Metanephros (tissue), 2 donors: ENCODE measurements around the gene PDXP. TPM values are rescaled to one million over a fixed set of nuclear protein-coding genes. Genes with fewer than 3 reads are reported as not detected.

Source experiments
- small RNA-seq: library from RNA; depleted of rRNA; stranded (forward); fragments of <200 nt; gene quantifications from one replicate; pipeline ENCODE3, GENCODE V24; 2014; ENCODE audit warnings: low replicate concordance
- total RNA-seq: library from RNA; depleted of rRNA; stranded (reverse); fragments of >200 nt; gene quantifications from one replicate; pipeline ENCODE4 v1.2.3, GENCODE V29; 2014

The PDXP gene, protein sequence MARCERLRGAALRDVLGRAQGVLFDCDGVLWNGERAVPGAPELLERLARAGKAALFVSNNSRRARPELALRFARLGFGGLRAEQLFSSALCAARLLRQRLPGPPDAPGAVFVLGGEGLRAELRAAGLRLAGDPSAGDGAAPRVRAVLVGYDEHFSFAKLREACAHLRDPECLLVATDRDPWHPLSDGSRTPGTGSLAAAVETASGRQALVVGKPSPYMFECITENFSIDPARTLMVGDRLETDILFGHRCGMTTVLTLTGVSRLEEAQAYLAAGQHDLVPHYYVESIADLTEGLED
- 11.3 TPM for total RNA-seq

DNA sequence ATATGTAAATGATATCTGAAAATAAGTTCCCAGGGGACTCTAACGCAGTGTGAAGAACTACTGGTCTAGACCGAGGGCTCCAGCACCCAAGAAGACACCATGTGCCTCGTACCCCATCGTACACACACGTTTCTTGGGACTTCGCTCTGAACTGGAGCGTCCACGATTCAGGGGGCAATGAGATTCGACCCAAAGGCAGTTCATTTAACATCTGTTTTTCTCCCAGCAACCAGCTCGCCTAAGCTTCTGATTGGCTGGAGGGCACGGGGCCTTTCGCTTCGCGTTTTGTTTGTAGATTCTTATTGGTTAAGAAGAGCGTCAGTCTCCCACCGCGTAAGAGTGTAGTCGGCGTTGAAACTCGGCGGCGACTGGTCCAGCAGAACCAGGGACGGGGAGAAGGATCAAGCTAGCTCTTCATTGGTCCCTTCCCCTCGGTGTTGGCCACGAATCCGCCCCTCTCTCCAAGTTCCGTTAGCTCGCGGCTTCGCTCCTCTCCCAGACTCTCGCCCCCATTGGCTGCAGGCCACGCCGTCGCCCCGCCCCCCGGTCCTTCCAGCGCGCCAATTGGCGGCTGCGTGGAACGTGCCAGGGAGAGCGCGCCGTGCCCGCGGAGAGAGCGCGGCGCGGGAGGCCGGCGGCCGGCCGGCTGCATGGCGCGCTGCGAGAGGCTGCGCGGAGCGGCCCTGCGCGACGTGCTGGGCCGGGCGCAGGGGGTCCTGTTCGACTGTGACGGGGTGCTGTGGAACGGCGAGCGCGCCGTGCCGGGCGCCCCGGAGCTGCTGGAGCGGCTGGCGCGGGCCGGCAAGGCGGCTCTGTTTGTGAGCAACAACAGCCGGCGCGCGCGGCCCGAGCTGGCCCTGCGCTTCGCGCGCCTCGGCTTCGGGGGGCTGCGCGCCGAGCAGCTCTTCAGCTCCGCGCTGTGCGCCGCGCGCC, at the start of gene PDXP:
TSS of gene PDXP (plus strand) at position 591 of the 933 bp plus-strand sequence. CDS start at position 651, 60 bp downstream.

DNA sequence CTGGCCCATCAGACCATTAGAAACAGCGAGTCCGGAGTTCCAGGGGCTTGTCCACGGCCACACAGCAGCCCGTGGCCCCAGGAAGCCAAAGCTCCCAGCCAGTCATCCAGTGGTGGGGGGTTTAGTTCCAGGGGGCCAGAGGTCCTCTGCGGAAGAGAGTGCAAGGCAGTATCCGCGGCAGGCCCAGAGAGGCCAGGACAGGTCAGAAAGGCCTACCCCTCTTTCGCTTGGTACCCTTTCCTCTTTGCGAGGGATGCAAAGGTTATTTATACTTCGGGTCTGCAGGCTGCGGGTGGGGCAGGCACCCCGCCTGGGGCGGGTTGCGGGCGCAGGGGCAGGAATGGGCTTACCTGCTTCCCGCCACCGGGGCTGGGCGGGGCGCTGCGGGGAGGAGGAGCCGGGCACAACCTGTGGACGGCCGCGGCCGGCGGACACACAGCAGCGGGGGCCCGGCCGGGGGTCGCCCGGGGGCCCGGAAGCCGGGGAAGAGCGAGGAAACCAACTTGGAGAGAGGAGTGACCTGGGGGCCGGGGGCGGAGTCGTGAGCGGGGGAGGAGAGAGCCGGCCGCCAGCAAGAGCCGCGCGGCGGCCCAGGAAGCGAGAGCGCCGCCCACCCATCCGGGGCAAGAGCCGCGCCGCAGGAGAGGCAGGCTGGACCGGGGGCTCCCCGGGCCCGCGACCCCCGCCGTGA, 19.3 kb upstream of the PDXP start, which contains the start of gene SH3BP1:
TSS of gene SH3BP1 (plus strand) at position 600 of the 691 bp plus-strand sequence. CDS start 119 bp downstream, outside the sequence.

DNA sequence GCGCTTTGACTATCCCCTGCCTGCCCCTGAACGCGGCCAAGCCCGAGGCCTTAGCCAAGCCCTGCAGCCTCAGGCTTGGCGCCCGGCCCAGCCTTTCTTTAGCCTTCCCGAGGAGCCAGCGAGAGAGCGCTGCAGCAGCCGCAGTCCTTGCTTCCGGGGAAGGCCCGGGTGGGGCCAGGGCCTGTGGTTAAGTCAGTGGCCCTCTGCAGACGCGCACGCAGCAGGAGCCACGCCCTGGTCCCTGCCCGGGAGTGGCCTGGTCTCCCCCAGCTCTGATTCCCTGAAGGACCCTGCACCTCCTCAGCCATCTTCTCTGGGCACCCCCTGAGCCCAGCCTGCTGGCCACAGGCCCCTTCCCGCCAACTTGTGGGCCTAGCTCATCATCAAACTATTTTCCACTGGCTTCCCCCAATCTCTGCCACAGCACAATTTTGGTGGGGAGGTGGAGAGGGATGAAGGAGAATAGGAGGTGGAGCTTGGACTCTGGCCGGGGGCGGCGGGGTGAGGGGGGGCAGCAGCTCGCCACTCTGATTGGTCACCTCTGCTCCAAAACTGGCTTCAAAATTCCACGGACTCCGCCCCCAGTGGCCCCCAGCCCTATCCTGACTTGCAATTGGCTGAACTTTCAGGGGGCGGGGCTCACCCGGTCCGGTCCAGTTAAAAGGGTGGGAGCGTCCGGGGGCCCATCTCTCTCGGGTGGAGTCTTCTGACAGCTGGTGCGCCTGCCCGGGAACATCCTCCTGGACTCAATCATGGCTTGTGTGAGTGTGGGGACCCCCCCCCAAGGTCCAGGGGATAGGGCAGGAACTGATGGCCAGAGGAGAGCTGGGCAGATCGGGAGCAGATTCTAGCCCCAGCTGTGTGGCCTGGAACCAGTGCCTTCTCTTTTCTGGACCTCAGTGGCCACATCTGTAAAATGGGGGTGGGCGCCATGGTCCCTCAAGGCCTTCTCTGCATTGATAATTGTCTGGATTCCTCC, 16.7 kb downstream of the PDXP start, which contains the start of gene LGALS1:
TSS of gene LGALS1 (plus strand) at position 686 of the 979 bp plus-strand sequence. CDS start at position 753, 67 bp downstream.

DNA sequence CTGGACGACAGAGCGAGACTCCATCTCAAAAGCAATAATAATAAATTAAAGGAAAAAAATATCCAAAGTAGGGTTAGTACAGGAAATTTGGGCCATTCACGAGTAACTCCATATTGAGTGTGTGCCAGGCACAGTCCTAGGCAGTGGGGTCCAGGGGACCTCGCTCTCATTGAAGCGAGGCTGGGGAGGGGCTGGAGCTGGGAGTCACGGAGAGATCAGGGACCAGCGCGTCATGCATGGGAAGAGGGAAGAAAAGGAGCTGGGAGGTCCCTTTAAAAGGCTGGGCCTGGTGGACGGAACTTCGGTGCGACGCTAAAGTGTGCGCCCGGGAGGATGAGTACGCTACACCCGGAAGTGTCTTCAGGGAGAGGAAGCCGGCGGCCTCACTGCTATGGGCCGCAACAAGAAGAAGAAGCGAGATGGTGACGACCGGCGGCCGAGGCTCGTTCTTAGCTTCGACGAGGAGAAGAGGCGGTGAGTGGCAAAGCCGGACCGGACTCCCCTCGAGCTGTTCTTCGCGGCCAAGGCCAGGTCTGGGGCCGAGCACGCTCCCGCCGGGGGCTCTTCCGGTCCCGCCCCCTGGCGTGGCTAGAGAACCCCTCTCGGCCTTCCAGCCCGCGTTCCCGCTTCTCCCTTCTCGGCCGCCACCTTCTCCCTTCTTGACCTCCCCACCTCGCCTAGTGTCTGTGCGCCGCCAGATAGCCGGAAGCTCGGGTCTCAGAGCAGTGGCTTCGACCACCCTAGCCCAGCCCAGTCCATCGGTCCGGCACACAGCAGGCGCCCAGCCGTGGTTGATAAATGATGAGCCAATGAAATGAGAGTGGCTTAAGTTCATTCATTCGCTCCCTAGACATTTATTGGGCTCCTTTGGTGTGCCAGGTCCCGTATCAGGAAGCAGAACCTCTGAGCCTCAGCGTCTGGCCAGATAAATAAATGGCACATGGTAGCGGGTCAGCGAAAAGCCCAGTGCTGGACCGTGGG, 27.8 kb downstream of the PDXP start, which contains the start of gene NOL12:
TSS of gene NOL12 (plus strand) at position 342 of the 981 bp plus-strand sequence. CDS start at position 392, 50 bp downstream.

DNA sequence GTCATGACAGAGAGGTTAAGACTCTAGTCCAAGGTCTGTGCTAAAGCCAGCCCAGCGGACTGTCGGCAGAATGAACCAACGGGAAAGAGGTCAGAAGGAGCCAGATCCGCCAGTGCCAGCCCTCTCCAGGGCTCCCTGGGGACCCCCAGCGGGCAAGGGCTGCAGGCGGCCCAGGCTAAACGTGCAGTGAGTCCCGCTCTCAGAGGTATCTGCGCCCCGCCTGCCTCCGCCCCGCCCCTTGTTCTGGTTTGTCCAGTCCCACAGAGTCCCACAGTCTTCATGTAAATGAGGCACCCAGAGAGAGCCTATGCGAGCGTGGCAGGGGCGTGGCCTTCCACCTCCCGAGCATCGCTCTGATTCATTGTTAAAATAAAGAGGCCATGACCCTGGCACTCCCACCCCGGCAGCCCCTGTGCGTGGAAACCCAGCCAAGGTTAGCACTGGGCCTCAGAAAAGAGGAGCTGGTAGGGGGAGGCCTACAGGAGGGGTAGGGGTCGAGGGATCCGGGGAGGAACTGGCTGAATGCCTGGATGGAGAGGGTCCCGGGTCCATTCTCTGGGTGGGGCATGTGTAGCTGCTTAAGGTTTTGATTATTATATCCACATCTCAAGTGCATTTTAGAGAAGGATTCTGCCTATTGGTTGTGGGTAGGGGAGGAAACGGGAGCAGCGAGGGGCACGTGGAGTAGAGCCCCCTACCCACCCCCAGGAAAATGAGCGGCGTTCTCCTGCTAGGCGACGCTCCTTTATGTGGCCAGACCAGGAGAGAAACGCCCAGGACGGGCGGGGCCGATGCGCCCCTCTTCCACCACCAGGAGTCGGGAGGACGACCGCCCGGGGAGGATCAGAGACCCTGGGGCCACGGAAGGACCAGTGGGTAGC, 38.4 kb downstream of the PDXP start, which contains the start of gene TRIOBP:
TSS of gene TRIOBP (plus strand) at position 392 of the 881 bp plus-strand sequence. CDS start 4,318 bp downstream, outside the sequence.

Small RNA genes lying within 50 kb of the gene (small RNA-seq; reads per million reads assigned to genes)
- gene RN7SL385P = 0.16 reads per million

Other genes starting within 250 kb of the PDXP start
- gene ELFN2, start 231.2 kb upstream of the PDXP start, total RNA-seq = 1.5 TPM
- 9.6 TPM for gene MFNG, start 172.3 kb upstream of the PDXP start, total RNA-seq
- gene CARD10, start 139.3 kb upstream of the PDXP start, total RNA-seq = 18.7 TPM
- 40.2 TPM for gene CDC42EP1, start 98.2 kb upstream of the PDXP start, total RNA-seq
- gene LGALS2, start 78.6 kb upstream of the PDXP start, total RNA-seq = 8.2 TPM
- 52.0 TPM for gene GGA1, start 49.9 kb upstream of the PDXP start, total RNA-seq
- 11.7 TPM for gene SH3BP1, start 19.1 kb upstream of the PDXP start, total RNA-seq
- 895 TPM for gene LGALS1, start 16.9 kb downstream of the PDXP start, total RNA-seq
- 13.5 TPM for gene NOL12, start 27.6 kb downstream of the PDXP start, total RNA-seq
- 94.7 TPM for gene TRIOBP, start 38.3 kb downstream of the PDXP start, total RNA-seq
- gene GCAT, start 149.2 kb downstream of the PDXP start, total RNA-seq = 16.9 TPM
- 0.23 TPM for gene GALR3, start 164.7 kb downstream of the PDXP start, total RNA-seq
- gene ANKRD54, start 185.6 kb downstream of the PDXP start, total RNA-seq = 23.7 TPM
- gene EIF3L, start 190.7 kb downstream of the PDXP start, total RNA-seq = 592 TPM
- gene MICALL1, start 247.6 kb downstream of the PDXP start, total RNA-seq = 26.1 TPM